Stimulated activated CD8-positive, alpha-beta memory T cell treated with anti-CD3 and anti-CD28 coated beads, Interleukin-7, amount 100 ng/mL, for 1 hour (primary cell): ENCODE measurements around the gene CHMP1A.
"Not testable (repeated sequence)": the region's sequence is repeated elsewhere in the genome, so short reads cannot be mapped to it uniquely, and the experiment has no call there.

Source experiments
- DNase-seq, 2 donors: peaks; one replicate each; pipeline ENCODE4 v3.0.0-alpha.2; 2020; ENCODE audit warnings: low read depth in 2 of 2

Gene CHMP1A

DNA sequence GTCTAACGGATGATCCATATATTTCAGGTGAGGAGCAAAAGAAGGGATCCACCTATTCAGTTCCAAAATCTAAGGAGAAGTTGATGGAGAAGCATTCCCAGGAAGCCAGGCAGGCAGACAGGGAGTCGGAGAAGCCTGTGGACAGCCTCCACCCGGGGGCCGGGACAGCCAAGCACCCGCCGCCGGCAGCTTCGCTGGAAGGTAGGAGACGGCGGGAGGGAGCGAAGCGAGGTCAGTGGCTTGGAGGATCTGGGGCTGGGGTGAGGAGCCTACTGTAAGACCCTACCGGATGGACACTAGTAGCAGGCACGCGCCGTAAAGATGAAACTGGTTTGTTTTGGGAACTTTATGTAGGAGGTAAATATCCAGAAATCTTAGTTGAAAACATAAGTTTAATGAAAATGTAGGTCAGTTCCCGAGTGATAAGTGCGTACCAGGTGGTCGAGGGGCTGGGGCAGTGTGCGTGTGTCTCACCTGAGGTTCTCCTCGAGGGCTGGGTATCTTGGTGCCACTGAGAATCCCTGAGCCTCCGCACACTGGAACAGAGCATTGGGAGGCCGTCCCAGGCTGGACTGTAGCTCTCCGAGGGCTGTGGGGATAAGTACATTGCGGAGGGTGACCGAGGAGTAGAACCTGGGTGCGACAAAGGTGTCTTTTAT, 842 bp upstream of the CHMP1A start:
- DNase-seq = no peak

DNA sequence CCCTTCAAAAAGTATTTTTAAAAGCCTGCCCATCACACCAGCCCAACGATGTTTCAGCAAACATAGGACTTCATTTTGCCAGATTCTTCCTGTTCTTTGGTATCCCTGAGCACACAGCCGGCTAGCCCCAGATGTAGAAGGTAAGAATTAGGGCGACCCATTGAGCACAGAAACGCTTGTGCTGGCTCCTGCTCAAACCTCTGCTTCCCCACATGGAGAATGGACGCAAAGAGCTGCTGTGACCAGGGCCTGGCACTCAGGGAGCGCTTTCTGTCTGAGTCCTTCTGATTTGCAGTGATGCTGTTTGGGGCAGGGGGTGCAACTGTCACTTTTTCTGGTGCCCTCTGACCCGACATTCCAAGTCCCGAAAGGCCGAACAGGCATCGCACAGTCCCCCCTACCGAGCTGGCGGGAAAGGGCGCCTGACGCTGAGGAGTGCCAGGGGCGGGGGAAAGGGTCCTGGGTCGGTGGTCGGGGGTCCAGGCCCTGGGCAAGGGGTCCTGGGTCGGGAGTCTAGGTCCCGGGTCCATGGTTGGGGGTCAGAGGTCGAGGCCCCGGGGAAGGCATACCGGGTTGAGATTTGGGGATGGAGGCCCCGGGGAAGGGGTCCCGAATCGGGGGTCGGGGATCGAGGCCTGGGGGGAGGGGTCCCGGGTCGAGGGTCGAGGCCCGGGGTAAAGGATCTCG, 930 bp downstream of the CHMP1A start:
- DNase-seq = no peak

DNA sequence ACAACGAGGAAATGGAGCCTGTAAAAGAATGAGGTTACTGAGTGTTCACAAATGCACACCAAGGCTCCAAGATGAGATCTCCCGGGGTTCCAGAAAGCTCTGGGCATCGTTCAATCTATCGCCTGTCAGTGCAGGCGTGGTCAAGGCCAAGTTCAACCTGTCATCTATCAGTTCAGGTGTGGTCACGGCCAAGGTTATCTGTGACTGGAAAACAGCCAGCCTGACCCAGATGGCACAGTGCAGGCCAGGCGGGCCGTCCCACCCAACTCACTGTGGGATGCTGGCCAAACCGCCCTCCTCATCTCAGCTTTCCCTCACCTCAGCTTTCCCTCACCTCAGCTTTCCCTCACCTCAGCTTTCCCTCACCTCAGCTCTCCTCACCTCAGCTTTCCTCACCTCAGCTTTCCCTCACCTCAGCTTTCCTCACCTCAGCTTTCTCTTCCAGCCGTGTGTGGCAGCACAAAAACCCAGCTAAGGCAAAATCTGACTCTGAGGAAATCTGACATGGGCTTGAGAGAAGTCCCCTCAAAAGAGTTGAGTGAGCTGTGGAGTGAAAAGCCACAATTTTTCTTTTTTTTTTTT, 2.4 kb downstream of the CHMP1A start:
- DNase-seq = no peak

DNA sequence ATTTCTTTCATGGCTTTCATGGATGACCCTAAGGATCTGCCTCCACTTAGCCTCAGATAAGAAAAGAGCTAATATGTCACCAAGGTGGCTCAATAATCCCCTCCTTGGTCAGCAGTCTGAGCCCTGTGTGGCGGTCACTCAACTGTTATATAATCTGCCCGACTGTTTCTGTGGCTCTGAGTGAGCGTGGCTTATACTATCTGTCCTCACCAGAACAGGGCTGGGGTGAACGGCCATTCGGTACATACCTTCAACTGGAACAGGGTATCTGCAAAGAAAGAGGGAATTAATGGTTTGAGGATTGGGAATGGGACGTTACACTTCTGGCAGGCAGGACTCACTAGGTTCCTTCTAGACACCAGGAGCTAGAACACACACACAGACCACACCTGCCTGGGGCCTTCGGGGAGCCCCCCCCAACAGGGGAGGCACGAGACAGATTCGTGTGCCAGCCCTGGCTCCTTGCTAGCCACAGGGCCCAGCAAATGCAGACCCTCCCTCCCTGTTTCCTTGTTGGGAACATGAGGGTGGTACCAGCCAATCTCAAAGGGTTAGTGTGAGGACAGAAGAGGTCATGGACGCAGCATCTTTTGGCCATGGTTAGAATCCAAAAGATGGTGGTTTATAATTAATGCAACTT, 3.7 kb downstream of the CHMP1A start:
- no peak for DNase-seq

DNA sequence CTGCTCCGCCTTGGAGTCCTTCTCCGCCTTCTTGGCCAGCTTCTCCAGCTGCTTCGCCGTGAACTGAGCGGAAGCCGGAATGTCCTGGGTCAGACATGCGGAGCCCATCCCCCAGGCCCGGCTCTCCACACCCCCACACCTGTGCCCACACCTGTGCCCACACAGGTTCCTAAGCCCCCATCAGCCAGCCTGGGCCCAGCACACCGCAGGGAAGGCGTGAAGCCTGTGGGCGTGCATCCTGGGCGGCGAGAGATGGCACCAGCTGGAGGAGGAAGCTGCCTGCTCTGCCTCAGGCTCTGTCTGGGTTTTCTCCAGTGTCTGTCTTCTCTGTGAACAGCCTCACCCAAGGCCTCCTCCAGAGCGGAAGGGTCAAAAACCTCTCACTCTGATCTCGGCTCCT, 5.9 kb downstream of the CHMP1A start:
- DNase-seq = no peak

DNA sequence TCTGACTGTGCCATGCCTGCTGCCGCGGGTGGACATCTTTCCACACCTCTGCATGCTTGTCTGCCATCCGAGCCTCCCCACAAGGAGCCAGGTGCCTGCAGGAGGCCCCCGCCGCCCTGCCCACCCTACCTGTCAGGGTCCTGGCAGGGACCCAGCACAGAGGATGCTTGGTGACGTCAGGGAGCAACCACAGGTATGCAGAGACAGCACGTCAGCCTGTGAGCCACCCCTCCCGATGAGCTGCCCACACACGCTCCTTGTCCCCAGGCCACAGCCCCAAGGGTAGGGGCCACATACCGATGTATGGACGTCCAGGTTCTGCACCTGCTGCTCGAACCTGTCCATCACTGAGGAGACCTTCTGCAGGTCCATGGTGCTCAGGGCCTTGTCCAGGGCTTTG, 10.6 kb downstream of the CHMP1A start:
- DNase-seq = no peak

DNA sequence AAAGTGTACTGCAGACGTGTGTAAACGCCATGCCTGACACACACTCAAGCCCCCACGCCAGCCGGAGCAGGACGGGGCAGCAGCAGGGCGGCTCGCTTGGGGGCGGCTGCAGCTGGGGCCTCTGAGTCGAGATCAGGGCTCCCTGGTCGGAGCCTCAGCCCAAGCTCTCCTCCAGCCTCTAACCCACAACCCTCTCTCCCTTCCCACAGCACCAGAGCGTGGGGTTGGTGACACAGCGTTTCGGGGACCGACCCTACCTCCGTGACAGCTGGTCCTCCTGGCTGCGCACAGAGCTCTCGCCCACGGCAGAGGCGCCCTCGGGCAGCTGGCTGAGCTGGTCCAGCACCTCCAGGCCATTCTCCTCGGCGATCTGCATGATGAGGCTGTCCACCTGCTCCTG, 11.2 kb downstream of the CHMP1A start:
- DNase-seq = no peak

DNA sequence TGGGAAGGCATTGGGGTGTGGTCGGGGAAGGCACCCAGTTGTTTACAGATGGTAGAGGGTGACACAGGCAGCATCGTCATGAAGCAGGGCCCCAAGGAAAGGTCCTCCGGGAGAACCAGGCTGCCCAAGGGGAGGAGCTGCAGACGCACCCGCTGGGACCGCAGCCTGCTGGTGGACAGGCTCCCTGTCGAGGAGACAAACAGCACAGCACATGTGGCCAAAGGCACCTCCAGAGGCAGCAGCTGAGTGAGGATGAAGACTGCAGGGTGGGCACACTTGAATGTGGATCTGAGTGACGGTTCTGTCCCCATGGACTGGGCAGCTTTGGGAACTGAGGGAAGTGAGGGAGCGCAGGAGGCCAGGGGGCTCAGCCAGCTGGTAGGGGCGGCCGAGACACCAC, 12.4 kb downstream of the CHMP1A start:
- DNase-seq = no peak

DNA sequence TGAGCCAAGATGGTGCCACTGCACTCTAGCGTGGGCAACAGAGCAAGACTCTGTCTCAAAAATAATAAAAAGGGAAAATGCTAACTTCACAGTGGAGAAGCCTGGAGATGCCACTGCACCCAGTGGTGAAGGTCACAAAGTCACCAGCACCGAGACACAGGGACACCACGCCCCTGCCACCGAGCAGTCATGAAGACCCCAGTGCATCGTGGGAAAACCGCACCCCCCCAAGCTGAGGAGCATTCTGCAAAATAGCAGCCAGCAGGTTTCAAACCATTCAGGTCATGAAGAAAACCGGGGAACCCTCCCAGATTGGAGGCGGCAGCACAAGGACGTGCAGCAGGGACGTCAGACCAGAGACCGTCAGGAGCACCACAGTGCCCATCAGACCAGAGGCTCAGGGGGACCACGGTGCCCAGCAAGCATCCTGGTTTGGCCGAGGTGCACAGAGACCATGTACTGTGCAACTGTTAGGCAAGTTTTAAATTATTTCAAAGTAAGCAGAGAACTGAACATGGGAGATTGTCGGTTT, 13.7 kb downstream of the CHMP1A start:
- DNase-seq = no peak

DNA sequence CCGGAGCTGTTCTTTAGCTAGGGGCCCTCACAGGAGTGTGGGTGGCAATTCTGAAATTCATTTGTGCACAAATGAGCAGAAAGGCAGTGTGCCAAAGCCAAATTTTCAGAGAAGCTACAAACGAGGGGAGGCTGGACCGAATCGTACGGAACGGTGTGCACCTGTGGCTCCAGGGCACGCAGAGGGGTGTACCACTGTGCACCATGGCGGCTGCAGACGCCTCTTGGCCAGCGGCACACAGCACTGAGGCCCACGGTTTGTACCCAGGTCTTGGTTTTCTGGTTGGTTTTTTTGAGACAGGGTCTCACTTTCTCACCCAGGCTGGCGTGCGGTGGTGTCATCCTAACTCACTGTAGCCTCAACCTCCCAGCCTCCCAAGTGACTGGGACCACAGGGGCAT, 14.9 kb downstream of the CHMP1A start:
- no peak for DNase-seq

DNA sequence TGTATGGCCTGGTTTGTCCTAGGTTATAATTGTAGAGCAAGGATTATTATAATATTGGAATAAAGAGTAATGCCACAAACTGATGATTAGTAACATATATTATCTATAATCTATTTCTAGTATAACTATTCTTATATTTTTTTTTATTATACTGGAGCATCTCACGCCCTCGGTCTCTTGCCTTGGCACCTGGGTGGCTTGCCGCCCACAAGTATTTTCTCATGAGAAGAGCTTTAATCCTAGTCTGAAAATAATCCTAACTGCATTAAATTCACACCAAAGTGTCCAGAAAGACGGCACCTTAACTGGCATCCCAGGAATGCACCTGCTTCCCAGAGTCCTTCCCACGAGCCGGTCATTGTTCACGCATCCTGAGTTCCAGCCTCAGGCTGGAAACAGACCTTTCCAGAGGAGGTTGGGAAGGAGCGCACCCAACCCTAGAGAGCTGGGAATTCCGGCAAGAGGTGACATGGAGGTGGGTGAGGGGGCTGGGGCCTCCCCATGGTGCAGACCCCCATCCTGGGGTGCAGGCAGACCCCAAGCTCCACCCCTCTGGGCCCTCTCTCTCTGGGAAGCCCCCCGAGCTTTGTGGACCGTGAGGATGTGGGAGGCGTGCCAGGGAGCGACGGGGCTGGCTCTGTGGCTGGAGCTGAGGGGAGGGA, 15.9 kb downstream of the CHMP1A start:
- DNase-seq = no peak

DNA sequence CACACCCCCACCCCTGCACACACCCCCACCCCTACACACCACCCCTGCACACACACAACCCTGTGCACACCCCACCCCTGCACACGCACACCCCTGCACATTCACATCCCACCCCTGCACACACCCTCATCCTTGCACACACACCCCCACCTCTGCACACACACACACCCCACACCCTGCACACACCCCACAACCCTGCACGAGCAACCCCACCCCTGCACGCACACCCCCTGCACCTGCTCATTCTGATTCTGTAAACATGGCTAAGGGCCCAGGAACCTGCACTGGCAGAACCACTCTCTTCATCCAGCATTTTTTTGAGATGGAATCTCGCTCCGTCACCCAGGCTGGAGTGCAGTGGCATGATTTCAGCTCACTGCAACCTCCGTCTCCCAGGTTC, 18.1 kb downstream of the CHMP1A start:
- no peak for DNase-seq

DNA sequence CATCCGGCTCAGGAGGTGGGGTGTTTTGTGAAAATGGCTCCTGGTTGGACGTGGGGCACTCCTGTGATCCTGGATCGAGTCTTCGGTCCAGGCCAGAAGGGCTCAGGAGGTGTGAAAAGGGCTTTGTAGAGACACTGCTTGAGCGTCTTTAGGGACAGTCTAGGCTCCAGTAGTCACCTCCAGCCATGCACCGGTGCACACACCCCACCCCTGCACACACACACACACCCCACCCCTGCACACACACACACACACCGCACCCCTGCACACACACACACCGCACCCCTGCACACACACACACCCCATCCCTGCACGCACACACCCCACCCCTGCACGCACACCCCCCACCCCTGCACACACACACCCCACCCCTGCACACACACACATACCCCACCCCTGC, 19.1 kb downstream of the CHMP1A start:
- DNase-seq = no peak

DNA sequence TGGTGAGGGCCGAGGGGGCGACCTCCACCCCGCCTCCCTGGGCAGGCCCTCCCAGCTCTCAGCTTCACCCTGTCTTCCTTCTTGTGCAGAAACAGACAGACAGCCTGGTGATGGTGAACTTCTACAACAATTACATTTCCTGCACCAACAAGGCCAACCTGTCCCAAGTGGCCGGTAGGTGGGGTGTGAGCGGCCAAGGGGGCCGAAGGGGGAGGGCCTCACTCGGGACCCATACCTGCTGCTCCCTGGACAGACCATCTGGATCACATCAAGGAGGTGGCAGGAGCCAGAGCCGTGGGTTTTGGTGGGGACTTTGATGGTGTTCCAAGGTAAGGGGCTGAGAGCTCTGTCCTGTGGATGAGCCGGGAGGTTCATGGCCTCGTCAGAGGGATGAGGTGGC, 20.1 kb downstream of the CHMP1A start:
- no peak for DNase-seq

DNA sequence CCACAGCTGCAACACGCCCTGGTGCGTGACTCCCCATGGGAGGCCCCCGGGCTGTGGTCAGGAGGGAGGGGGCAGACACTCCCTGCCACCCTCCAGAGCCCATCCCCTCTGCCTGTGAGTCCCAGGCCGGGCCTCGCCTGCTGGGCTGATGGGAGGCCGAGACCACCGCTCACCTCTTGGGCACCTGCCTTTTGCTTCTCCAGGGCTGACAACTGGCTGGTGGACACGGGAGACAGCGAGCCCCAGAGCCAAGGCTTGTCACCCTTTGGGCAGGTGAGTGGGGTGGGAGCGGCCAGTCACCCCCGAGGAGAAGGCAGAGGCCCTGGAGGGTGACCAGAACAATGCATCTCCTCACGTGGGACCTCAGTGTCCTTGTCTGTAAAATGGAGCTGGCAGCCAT, 20.8 kb downstream of the CHMP1A start:
- no peak for DNase-seq

DNA sequence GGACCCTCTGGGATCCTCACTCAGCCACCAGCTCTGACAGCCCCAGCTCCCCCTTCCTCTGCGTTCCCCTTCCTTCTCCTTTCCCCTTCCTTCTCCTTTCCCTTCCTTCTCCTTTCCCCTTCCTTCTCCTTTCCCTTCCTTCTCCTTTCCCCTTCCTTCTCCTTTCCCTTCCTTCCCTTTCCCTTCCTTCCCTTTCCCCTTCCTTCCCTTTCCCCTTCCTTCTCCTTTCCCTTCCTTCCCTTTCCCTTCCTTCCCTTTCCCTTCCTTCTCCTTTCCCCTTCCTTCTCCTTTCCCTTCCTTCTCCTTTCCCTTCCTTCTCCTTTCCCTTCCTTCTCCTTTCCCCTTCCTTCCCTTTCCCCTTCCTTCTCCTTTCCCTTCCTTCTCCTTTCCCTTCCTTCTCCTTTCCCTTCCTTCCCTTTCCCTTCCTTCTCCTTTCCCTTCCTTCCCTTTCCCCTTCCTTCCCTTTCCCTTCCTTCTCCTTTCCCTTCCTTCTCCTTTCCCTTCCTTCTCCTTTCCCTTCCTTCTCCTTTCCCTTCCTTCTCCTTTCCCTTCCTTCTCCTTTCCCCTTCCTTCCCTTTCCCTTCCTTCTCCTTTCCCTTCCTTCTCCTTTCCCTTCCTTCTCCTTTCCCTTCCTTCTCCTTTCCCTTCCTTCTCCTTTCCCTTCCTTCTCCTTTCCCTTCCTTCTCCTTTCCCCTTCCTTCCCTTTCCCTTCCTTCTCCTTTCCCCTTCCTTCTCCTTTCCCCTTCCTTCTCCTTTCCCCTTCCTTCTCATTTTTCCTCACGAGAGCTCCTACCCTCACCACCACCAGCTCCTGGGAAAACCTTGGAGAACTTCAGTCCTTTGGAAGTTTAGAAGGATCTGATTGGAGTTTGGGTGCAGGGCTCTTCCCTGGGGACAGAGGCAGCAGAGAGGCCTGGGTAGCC, 22.8 kb downstream of the CHMP1A start:
- DNase-seq = not testable (repeated sequence)

DNA sequence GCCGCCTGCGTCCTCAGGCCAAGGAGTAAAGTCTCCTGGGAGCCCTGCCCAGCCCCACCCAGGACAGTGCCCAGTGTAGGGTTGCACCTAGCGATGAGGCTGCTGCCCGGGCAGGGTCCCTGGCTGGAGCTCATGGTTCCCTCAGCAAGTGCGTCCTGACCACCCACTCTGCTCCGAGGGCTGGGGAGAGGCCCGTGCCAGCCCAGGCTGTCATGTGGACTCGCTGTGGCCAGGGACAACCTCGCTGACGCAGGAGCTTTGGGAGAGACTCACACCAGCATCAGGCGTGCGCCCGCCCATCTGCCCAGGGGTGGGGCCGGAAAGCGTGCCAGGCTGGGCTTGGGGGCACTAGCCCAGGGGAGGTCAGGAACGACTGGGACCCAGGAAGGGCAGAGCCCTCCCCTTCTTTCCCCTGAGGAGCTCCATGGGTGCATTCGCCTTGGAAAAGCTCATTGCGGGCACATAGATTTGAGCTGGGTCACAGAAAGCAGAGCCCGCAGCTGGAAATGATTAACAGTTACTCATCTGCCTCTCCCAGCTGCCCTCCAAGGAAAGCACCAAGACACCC, 24.4 kb downstream of the CHMP1A start:
- DNase-seq = no peak

DNA sequence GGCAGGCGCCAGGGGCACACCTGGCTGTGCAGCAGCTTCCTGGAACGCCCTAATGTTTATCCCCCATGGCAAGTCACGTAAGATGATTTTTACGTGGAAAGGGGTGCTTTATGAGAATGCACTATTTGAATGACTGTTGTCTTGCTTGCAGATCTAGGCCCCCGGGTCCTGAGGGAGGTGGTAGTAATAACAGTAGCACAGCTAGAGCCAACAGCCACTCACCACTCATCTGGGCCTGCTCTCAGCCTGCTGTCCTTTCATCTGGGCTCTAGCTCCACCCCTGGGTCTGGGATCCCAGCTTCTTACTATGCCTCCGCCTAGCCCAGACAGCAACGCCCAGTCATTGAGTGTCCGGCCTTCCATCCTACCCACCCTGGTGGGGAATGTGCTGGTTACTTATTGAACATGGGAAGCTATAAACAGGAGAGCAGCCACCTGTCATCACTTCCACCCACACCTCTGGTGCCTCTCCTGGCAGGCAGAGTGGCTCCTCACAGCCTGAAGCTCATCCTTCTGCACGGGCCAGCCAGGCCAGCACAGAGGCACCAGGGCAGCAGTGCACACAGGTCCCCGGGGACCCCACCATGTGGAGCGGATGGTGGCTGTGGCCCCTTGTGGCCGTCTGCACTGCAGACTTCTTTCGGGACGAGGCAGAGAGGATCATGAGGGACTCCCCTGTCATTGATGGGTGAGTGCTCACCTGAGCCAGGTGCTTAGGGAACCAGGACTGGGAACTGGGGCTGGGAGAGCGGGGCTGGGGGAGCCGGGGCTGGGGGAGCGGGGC, 27.5 kb downstream of the CHMP1A start:
- DNase-seq = no peak

DNA sequence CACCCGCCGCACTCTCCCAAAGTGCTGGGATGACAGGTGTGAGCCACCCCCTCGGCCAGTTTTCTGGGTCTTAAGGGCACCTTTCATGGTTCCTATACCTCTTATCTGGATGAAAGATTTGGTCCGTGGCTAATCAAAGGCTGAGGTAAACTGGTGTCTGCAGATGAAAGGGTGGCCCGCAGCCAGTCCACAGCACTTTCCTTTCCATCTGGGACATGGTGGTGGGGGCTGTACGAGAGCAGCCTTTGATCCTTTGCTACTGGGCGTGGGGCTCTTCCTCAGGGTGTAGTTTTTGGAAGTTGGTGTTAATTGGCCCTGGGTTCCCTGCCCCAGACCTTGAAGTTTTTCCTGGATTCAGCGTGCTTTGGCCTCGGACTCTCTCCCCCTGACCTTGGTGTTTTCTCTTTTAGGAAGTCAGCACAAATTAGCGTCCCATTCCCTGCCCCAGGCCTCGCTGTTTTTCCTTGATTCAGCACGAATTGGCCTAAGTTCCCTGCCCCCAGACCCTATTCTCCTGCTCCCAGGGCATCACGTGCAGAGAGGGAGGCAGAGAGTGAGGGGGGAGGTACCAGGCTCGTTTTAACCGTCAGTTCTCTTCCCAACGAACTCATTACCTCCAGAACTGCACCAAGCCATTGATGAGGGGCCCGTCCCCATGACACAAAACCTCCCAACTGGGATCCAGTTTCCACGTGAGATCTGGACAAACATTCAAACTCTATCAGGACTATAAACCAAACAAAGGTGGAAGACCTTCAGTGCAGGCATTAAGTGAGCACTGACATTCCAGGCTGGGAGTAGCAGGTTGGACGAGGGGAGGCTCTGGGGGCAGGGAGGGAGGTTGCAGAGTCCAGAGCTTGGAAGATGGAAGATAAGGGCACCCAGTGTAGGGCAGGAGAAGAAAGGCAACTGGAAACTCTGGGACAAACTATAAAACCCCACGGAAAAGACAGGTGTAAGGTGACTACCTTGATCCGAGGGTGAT, 32.4 kb downstream of the CHMP1A start:
- no peak for DNase-seq
